GM19240 (cell line): Measurements from ENCODE around the gene ZNF580.

Source experiments
- DNase-seq: peaks from one replicate; pipeline ENCODE4 v3.0.0; 2011; ENCODE audit warnings: low spot score; ENCODE audit not compliant: insufficient read length

Gene ZNF580

DNA sequence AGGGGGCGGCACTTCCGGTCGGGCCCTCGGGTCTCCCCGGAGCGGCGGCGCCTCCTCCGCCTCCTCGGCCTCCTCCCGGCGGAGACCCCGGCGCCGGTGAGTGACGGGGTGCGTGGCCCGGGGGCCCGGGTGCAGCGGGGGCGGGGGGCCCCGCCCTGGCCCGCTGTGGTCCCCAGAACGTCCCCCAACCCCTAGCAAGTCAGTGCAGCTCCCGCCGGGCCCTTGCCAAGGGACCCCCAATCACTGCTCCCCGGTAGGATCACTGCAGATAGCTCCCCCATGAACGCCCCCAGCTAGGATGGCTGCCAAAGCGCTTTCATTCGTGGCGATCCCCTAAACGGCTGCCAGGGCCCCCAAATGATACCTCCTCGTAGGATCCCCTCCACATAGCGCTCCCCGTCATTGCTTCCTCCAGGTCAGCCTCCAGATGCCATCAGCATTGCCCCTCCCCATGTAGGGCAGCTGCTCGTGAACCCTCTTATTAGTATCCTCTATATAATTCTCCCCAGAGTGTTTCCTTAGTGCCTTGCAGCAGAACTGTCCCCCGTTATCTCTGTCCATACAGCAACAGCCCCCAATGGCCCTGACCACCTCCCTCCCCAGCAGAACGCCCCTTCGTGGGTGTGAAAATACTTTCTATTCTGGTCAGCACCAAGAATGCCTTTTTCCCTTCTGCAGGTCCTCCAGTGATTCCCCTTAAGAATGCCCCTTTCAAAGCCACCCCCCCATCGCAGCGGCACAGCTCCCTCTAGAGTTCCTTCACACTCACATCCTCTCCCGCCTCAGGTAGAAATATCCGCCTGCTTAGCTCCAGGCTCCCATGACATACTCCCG lies 34.9 kb upstream of the ZNF580 start, which contains the start of gene ZNF865:
Gene ZNF865 (plus strand): TSS at position 11 of the 834 bp plus-strand sequence. CDS start 7,972 bp downstream, outside the sequence.
- DNase-seq = peak; percentile 69

DNA sequence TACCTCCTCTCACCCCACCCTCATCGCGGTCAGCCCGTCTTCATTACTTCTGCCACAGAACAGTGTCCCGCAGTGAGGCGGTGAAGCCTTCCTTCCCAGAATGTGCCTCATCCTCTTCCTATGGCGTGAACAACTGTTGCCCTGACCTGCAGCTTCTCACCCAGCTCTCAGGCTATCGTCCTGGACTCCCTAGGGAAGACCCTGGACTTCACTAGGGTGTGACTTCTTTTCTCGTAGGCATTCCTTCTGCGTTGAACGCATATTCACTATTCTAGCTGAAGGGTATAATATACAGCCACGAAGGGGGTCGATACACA lies 34.4 kb upstream of the ZNF580 start:
- no peak for DNase-seq

DNA sequence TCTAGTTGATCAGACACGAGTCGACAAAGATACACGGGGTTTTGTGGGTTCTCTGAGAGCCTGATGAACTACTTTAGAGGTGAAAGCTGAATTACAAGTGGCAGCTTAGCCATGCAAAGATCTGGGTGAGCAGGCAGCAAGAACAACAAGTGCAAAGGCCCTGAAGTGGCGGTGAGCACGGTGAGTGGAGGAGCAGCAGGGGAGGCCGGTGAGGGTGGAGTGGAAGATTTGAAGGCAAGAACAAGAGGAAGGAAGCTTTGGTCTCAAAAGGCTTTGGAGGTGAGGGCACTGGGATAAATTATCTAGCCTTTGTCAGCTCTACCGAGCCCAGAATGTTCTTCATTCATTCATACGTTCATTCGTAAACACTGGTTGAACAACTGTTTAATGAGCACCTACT lies 34.0 kb upstream of the ZNF580 start:
- DNase-seq = no peak

DNA sequence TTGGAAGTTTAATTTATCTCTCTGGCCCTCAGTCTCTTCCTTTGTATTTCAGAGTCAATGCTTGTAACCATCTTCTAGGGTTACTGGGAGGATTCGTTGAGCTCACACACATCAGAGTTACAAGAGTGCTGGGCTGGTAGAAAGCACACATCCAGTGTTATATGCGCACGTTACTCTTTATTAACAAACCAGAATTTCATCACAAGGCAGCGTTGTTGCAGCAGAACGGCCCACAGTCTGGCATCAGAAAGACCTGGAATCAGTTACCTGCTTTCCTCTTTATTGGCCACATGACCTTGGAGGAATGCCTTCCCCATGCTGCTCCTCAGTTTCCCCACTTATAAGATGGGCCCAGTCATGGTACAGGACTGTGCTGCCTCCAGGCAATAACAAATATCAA lies 31.5 kb upstream of the ZNF580 start:
- DNase-seq = no peak

DNA sequence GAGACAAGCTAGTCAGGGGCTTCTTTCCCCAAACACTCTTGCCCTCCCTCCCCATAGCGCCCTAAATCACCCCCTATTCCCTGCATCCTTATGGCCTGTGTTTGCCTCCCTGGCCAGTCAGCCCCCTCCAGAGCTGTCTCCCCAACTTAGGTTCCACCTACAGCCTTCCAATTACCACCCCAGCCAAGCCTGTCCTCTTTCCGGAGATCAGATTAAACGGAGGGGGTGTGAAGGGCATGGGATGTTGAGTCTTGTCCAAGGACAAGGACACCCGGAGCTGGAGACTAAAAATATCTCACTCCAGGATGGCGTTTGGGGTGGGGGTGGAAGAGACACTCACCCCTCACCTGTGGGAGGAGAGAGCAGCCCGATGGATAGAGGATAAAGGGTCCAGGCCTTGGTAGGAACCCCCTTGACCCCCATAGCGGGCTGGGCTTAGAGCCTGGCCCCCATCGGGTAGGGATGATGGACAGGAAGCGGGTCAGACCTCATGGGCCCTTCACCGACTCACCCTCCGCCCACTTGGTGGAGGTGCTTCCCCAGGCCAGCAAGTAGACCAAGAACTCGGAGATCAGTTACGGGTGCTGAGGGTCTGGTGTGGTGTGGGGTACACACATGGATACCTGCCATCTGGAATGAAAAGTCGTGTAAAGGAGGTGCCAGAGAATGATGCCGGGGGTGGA lies 29.4 kb upstream of the ZNF580 start:
- DNase-seq = no peak

DNA sequence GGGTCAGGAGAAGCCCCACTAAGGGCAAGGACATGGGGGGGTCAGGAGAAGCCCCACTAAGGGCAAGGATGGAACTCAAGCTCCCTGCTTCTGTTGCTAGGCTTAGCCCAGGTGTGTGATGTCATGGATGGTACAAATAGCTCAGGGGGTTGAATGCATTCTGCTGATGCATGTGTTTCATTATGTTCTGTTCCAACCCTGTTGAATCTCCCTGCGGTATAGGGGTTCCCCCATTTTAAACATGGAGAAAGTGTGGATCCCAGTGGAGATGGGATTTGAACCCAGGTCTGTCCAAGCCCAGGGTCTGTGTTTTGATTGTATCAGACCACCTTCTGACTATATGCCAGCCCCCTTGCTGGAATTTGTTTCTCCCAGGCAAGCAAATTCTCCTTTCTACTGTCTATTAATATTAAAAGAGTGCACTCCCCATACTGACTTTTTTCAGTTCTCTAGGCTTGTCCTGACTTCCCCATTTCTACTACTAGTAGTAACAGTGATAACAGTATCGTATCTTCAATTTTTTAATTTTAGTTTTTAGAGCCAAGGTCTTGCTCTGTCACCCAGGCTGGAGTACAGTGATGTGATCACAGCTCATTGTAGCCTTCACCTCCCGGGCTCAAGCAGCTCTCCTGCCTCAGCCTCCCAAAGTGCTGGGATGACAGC lies 28.7 kb upstream of the ZNF580 start:
- no peak for DNase-seq

DNA sequence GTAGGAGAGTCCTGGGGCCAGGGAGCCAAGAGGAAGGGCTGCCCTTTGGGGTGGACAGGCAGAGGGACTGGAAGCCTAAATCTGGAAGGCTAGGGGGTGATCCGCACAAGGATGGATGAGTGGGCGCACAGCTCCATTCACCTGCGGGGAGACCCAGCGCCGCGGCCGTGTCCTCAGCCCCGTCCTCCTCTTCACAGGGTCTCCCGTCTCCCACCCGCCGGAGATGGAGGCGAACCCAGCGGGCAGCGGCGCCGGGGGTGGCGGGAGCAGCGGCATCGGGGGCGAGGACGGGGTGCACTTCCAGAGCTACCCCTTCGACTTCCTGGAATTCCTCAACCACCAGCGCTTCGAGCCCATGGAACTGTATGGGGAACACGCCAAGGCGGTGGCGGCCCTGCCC lies 27.4 kb upstream of the ZNF580 start:
- no peak for DNase-seq

DNA sequence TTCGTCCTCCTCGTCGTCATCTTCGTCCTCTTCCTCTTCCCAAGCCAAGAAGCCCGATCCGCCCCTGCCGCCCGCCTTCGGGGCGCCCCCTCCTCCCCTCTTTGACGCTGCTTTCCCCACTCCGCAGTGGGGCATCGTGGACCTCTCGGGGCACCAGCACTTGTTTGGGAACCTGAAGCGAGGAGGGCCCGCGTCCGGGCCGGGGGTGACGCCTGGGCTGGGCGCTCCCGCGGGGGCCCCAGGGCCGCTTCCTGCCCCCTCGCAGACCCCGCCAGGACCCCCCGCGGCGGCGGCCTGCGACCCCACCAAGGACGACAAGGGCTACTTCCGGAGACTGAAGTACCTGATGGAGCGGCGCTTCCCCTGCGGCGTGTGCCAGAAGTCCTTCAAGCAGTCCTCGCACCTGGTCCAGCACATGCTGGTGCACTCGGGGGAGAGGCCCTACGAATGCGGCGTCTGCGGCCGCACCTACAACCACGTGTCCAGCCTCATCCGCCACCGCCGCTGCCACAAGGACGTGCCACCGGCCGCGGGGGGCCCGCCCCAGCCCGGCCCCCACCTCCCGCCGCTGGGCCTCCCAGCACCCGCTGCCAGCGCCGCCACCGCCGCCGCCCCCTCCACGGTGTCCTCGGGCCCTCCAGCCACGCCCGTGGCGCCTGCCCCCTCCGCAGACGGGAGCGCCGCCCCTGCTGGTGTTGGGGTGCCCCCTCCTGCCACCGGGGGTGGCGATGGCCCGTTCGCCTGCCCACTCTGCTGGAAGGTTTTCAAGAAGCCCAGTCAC lies 26.7 kb upstream of the ZNF580 start:
- no peak for DNase-seq

DNA sequence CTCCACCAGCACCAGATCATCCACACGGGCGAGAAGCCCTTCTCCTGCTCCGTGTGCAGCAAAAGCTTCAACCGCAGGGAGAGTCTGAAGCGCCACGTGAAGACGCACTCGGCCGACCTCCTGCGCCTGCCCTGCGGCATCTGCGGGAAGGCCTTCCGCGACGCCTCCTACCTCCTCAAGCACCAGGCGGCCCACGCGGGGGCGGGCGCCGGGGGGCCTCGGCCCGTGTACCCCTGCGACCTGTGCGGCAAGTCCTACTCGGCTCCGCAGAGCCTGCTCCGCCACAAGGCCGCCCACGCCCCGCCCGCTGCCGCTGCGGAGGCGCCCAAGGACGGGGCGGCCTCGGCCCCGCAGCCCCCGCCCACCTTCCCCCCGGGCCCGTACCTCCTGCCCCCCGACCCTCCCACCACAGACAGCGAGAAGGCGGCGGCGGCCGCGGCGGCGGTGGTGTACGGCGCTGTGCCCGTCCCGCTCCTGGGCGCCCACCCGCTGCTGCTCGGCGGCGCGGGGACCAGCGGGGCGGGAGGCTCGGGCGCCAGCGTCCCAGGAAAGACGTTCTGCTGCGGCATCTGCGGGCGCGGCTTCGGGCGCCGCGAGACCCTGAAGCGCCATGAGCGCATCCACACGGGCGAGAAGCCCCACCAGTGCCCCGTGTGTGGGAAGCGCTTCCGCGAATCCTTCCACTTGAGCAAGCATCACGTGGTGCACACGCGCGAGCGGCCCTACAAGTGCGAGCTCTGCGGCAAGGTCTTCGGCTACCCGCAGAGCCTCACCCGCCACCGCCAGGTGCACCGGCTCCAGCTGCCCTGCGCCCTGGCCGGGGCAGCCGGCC lies 25.9 kb upstream of the ZNF580 start:
- DNase-seq = no peak

DNA sequence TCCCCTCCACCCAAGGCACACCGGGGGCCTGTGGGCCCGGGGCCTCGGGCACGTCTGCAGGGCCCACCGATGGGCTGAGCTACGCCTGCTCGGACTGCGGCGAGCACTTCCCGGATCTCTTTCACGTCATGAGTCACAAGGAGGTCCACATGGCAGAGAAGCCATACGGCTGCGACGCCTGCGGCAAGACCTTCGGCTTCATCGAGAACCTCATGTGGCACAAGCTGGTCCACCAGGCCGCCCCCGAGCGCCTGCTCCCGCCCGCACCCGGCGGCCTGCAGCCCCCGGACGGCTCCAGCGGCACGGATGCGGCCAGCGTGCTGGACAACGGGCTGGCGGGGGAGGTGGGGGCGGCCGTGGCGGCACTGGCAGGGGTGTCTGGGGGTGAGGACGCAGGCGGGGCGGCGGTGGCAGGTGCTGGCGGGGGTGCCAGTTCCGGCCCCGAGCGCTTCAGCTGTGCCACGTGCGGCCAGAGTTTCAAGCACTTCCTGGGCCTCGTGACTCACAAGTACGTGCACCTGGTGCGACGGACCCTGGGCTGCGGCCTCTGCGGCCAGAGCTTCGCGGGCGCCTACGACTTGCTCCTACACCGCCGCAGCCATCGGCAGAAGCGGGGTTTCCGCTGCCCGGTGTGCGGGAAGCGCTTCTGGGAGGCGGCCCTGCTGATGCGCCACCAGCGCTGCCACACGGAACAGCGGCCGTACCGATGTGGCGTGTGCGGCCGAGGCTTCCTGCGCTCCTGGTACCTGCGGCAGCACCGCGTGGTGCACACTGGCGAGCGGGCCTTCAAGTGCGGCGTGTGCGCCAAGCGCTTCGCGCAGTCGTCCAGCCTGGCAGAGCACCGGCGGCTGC lies 25.0 kb upstream of the ZNF580 start:
- no peak for DNase-seq

DNA sequence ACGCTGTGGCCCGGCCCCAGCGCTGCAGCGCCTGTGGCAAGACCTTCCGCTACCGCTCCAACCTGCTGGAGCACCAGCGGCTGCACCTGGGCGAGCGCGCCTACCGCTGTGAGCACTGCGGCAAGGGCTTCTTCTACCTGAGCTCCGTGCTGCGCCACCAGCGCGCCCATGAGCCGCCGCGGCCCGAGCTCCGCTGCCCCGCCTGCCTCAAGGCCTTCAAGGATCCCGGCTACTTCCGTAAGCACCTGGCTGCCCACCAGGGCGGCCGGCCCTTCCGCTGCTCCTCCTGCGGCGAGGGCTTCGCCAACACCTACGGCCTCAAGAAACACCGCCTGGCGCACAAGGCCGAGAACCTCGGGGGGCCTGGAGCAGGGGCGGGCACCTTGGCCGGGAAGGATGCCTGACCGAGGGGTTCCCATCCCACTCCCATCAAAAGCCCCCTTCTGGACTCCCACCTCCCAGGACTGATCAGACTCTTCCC lies 24.4 kb upstream of the ZNF580 start:
- DNase-seq = no peak

DNA sequence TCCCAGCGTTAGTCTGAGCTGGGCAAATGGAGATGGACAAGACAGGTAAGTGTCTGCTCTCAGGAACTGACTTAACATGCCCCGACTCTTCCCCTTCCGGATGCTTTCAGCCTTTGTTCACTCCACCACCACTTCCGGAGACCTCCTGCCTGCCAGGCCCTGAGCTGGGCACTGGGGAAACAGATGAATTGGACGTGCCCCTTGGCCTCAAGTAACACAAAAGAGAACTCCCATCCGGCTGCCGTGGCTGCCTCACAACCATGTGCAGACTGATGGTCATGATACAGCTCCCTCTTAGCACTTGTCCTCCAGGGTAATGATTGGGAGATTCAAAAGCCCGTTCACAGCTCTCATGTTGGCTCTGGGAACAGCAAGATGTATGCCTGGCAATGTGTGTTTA lies 23.4 kb upstream of the ZNF580 start:
- DNase-seq = no peak

DNA sequence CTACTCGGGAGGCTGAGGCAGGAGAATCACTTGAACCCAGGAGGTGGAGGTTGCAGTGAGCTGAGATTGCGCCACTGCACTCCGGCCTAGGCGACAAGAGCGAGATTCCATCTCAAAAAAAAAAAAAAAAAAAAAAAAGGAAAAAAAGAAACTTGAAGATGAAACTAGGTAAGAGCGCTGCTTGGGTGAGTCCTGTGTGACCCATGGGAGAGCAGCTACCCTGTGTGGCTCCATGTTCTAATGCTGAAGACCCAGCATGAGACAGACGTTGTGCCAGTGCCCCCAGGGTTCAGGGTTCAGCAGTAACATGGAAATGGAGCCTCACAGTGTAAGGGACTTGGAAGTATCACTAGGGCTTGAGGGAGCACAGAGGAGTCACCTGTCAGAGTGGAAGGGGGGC lies 22.4 kb upstream of the ZNF580 start:
- no peak for DNase-seq

DNA sequence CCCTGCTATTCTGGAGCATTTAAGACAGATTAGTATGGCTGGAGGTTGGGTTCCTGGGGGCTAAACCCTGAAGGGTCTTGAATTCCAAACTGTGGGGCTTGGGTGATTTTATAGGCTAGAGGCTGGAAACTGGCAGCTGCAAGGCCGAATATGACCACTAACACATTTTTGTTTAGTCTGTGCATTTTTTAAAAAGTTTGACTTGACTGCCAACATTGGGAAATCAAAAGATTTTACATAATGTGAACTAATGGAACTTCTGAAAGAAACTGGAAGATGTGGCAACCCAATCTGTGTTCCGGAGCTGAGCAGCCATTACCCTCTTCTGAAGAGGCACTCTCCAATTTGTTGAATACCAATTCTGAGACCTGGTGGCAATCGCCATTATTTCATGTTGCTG lies 21.5 kb upstream of the ZNF580 start:
- DNase-seq = no peak

DNA sequence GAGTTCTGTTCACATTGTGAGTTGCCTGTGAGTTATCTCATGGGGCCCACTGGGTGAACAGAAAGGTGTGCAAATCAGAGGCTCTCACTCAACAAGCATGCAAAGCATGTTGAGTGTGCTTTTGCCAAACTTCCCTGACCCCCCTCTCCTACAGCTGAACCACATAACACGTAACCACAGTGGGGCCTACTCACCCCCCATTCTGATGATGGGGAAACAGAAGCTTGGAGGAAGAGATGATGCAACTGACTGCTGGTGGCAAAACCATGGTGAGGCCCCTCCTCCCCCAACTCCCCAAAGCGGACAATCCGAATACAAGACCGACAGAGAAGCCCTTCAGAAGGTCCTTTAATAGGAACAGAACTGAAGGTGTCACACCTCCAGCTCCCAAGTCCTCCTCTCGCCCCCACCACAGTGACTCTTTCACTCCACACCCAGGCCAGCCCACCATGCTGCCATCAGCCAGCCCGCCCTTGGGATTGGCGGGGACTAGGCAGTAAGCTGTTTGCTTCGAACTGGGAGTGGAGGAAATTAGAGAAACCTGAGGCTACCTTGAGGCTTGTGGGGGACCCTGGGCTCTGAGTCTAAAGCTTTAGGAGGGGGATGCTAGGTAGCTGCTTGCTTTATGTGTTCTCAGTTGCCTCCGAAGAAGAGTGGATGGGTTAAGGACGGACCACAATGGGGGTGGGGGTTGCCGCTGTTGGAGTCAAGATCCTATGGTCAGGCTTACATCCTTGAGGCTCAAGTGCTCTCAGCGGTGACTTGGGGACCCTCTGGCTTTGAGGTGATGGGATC lies 20.2 kb upstream of the ZNF580 start:
- DNase-seq = no peak

DNA sequence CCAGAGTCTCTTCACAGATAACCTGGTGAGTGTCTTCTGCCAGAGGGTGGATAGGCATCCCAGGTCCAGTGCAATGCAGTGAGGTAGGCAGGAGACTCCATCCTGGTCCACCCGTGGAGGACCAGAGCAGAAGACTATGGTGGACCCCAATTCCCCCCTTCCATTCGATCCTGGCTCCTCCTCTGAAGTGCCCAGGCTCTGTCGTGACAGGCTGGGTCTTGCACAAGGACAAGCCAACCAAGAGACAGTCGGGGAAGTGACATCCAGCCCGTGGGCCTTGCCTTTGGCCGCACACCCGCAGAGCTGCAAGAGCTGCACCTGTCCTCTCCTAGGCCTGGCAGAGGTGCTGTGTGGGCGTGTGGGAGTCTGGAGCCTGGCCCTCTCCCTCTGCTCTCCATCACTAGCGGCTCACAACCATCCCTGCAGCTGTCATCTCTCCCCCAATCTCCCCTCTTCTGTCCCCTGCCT lies 19.6 kb upstream of the ZNF580 start:
- DNase-seq = no peak

DNA sequence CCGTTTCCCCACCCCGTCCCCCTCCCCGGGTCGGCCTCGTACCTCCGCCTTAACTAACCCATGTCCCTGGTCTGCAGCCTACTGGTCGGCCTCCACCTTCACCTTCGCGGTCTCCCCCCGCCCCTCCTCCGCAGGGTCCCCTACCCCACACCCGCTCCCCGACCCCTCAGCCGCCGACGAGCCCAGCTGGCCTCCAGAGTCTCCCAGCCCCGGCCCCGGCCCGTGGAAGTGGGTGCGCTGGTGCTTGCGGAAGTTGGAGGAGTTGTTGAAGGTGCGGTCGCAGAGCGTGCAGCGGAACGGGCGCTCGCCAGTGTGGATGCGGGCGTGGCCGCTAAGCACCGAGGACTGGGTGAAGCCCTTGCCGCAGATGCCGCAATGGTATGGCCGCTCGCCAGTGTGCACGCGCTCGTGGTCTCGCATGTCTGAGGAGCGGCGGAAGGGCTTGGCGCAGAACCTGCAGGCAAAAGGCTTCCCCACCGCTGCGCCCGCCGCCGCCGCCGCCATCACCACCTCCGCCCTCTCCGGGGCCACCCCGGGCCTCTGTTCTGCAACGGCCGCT lies 19.1 kb upstream of the ZNF580 start:
- DNase-seq = no peak

DNA sequence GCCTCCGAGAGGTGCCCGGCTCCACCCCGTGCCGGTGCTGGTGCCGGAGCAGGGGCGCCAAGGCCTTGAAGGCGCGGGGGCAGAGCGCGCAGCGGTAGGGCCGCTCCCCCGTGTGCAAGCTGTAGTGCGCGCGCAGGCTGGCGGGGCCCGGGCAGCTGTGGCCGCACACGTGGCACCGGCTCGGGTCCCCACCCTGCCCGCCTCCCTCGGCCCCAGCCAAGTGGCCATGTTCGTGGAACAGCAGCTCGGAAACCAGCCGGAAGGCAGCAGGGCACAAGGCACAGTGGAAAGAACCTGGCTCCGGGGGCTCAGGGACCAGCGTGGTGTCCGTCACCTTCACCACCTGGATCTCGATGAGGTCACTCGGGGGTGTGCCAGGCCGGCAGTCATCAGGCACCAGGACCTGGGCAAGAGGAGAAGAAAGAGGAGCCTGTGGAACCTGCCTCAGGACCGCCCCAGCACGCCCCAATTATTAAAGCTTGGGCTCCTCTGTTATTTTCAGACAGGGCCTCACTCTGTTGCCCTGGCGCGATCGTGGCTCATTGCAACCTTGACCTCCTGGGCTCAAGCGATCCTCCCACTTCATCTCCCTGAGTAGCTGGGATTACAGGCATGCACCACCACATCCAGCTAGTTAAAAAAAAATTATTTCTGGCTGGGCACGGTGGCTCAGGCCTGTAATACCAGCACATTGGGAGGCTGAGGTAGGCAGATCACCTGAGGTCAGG lies 18.4 kb upstream of the ZNF580 start:
- DNase-seq = no peak
